A549 treated with AZD9567 at 1 μM for 4 hours (cell line): ENCODE results near the gene ELK4. TPM values are rescaled to one million over a fixed set of nuclear protein-coding genes. Genes with fewer than 3 reads are reported as not detected.

Experiments
- total RNA-seq: library from RNA; stranded (reverse); fragments of 200-300 nt; extraction: Qiagen RNA extraction; gene quantifications from 5 replicates; pipeline ENCODE4 v1.2.3, GENCODE V29; 2022; ENCODE audit not compliant: insufficient read depth

Gene ELK4
- total RNA-seq: 6.0 to 13.4 TPM (median 6.8 TPM) in 5 replicates

GRCh38 chr1:205631768-205632668 lies at the start of gene ELK4:
ELK4 (minus strand) TSS chr1:205632011; CDS start chr1:205623882, 8,129 bp downstream.

GRCh38 chr1:205680073-205680851 lies 48.5 kb upstream of the ELK4 start, which contains the start of gene SLC45A3:
SLC45A3 (minus strand) TSS chr1:205680509; CDS start chr1:205664656, 15,853 bp downstream.

Other genes with a start within 250 kb of the ELK4 start
- gene LEMD1, start 210.0 kb downstream of the ELK4 start, total RNA-seq: not detected in 5 replicates
- not detected in 5 replicates for gene BLACAT1, start 176.0 kb downstream of the ELK4 start, total RNA-seq
- 0.92 to 1.2 TPM (median 1.1 TPM) in 4 of 5 replicates, not detected in the other for gene CDK18, start 127.3 kb downstream of the ELK4 start, total RNA-seq
- 3.9 to 5.5 TPM (median 5.0 TPM) in 5 replicates for gene SLC45A3, start 48.5 kb upstream of the ELK4 start, total RNA-seq
- 106 to 118 TPM (median 110 TPM) in 5 replicates for gene NUCKS1, start 118.2 kb upstream of the ELK4 start, total RNA-seq
- 8.7 to 10.7 TPM (median 9.4 TPM) in 5 replicates for gene RAB29, start 143.5 kb upstream of the ELK4 start, total RNA-seq
- gene SLC41A1, start 181.2 kb upstream of the ELK4 start, total RNA-seq: 15.2 to 23.9 TPM (median 22.9 TPM) in 5 replicates
- not detected in 5 replicates for gene PM20D1, start 218.1 kb upstream of the ELK4 start, total RNA-seq